Measurements from ENCODE around the gene FSTL5. TPM values are rescaled to one million over a fixed set of nuclear protein-coding genes. Genes with fewer than 3 reads are reported as not detected.

The FSTL5 gene
- total and polyA plus RNA-seq, 2 donors (not counting 3 experiments of a cell fraction or from before 2014, with no cell fraction given) = 1.3 to 1.9 TPM

- dilution Hi-C loops (cut with MboI; ENCODE audit: extremely low pct_ligation_motif_present, low sequenced_read_pairs) (no loop called here), intact Hi-C loops (cut with micrococcal nuclease) (no loop called here)
- H3K4me2 ChIP-seq (ENCODE audit: insufficient read depth, low read length) = no peak overlapping the region
- no peak for TF ChIP-seq EZH2 (IDR thresholded peaks at IDR 0.05; ENCODE audit: borderline replicate concordance, low read depth, low read length, severe bottlenecking)
- TF ChIP-seq JUN (IDR thresholded peaks at IDR 0.05; ENCODE audit: borderline replicate concordance, insufficient read depth, insufficient read length, low read depth) = no peak
- no peak for TF ChIP-seq MYC (IDR thresholded peaks at IDR 0.05; ENCODE audit: low read depth, low read length)
- TF ChIP-seq POLR2A (IDR thresholded peaks at IDR 0.05; ENCODE audit: low read depth, low read length) = no peak
- TF ChIP-seq POLR2AphosphoS5 (IDR thresholded peaks at IDR 0.05; ENCODE audit: insufficient read depth, low read depth, low read length) = no peak
- TF ChIP-seq FOS (IDR thresholded peaks at IDR 0.05; ENCODE audit: borderline replicate concordance, insufficient read depth, low read length) = no peak
- no peak for TF ChIP-seq CTCF (IDR thresholded peaks at IDR 0.05; ENCODE audit: extremely low read depth in 1 of 2, insufficient read depth in 1 of 2, low read depth in 1 of 2, low read length in 2 of 2)
- TF ChIP-seq MAX (IDR thresholded peaks at IDR 0.05; ENCODE audit: insufficient read depth, insufficient read length) = no peak
- TF ChIP-seq GATA2 (IDR thresholded peaks at IDR 0.05; ENCODE audit: insufficient read depth, insufficient read length, low read depth, low read length) = no peak
- CTCF ChIA-PET = no interaction called here
- DNase-seq (ENCODE audit: low read depth, low spot score) = no peak
- no TSS peak for BruUV-seq (replicated peaks)
- H3K27me3 ChIP-seq (ENCODE audit: control insufficient read depth in 2 of 2, insufficient read depth in 2 of 2, low read length in 2 of 2) = no peaks in the 10 kb centered on the region
- POLR2A ChIA-PET = no interaction called here
- no peak overlapping the region for H3K27ac ChIP-seq (ENCODE audit: insufficient read depth, low read depth, low read length)
- H2AFZ ChIP-seq (ENCODE audit: low read depth, low read length) = no peak overlapping the region
- no peaks in the 10 kb centered on the region for H3K36me3 ChIP-seq (ENCODE audit: control insufficient read depth in 2 of 2, extremely low read depth in 1 of 2, insufficient read depth in 2 of 2, low read length in 2 of 2)
- H3K79me2 ChIP-seq (ENCODE audit: control insufficient read depth, insufficient read depth, low read length) = no peaks in the 10 kb centered on the region
- H3K4me1 ChIP-seq (ENCODE audit: control insufficient read depth, extremely low read depth, insufficient read depth, low read length) = no peaks in the 10 kb centered on the region
- FAIRE-seq = no peak
- H3K9me3 ChIP-seq (replicated peaks; ENCODE audit: control insufficient read depth, insufficient read depth, low read length) = no peaks in the 10 kb centered on the region
- no peak overlapping the region for H3K9ac ChIP-seq (replicated peaks; ENCODE audit: extremely low read depth, insufficient read depth, low read length)
- H3K9me1 ChIP-seq (replicated peaks; ENCODE audit: control insufficient read depth, extremely low read depth, insufficient read depth, low read length) = no peaks in the 10 kb centered on the region
- no peak overlapping the region for H3K4me3 ChIP-seq (replicated peaks in 1 of 3; ENCODE audit: insufficient read depth in 1 of 3, low read depth in 1 of 3, low read length in 3 of 3)
- H4K20me1 ChIP-seq (replicated peaks; ENCODE audit: control insufficient read depth, extremely low read depth, insufficient read depth, low read length) = no peaks in the 10 kb centered on the region
Observed at GRCh38 chr4:161792991-161793390, 370.8 kb downstream of the FSTL5 start.

Data from endothelial cell of umbilical vein (primary cell).